Measurements from ENCODE around the gene POLE4. TPM values are rescaled to one million over a fixed set of nuclear protein-coding genes. Genes with fewer than 3 reads are reported as not detected.

The POLE4 gene
- total RNA-seq, 1 donor from 2014 or later: 36.6 TPM

DNA sequence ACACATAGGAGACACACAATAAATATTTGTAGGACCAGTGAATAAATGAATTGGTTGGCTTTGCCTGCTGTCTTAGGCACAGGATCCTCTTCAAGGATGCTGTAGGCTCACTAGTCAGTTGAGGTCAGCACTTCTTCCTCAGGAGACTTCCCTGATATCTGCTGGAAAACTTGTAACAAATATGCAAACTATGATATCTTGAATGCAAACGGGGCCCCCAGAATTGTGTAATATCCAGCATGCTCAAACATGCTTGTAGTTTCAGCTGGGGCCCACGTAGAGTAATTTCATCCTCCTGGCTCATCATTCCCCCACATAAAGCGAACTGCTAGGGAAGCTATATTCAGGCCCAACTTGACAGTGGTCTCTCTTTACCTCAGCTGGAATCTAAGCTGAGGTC lies 43.6 kb downstream of the POLE4 start:
- Histone ChIP-seq H3K4me3 (no peak overlapping the region), H3K9me3 (replicated peaks) (peaks cover 24% of the 10 kb centered on the region), H3K27ac (replicated peaks) (no peak overlapping the region), H3K4me1 (no peaks in the 10 kb centered on the region), H3K36me3 (peaks cover 7% of the 10 kb centered on the region), H3K27me3 (ENCODE audit: low read depth) (no peaks in the 10 kb centered on the region)
- DNase-seq: no peak
- intact Hi-C loops (cut with micrococcal nuclease): no loop called here
- TF ChIP-seq, protein P1, sequence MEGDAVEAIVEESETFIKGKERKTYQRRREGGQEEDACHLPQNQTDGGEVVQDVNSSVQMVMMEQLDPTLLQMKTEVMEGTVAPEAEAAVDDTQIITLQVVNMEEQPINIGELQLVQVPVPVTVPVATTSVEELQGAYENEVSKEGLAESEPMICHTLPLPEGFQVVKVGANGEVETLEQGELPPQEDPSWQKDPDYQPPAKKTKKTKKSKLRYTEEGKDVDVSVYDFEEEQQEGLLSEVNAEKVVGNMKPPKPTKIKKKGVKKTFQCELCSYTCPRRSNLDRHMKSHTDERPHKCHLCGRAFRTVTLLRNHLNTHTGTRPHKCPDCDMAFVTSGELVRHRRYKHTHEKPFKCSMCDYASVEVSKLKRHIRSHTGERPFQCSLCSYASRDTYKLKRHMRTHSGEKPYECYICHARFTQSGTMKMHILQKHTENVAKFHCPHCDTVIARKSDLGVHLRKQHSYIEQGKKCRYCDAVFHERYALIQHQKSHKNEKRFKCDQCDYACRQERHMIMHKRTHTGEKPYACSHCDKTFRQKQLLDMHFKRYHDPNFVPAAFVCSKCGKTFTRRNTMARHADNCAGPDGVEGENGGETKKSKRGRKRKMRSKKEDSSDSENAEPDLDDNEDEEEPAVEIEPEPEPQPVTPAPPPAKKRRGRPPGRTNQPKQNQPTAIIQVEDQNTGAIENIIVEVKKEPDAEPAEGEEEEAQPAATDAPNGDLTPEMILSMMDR (IDR thresholded peaks at IDR 0.05; ENCODE audit: borderline replicate concordance): no peak

GRCh38 chr2:75003276-75003675 lies 44.8 kb downstream of the POLE4 start:
- H3K36me3 ChIP-seq: peaks cover 6% of the 10 kb centered on the region
- DNase-seq: no peak
- H3K4me1 ChIP-seq: no peaks in the 10 kb centered on the region
- TF ChIP-seq, protein P1 (IDR thresholded peaks at IDR 0.05; ENCODE audit: borderline replicate concordance): no peak
- intact Hi-C loops (cut with micrococcal nuclease): no loop called here
- H3K9me3 ChIP-seq (replicated peaks): peaks cover 17% of the 10 kb centered on the region
- H3K27ac ChIP-seq (replicated peaks): no peak overlapping the region
- H3K27me3 ChIP-seq (ENCODE audit: low read depth): no peaks in the 10 kb centered on the region
- H3K4me3 ChIP-seq: no peak overlapping the region

DNA sequence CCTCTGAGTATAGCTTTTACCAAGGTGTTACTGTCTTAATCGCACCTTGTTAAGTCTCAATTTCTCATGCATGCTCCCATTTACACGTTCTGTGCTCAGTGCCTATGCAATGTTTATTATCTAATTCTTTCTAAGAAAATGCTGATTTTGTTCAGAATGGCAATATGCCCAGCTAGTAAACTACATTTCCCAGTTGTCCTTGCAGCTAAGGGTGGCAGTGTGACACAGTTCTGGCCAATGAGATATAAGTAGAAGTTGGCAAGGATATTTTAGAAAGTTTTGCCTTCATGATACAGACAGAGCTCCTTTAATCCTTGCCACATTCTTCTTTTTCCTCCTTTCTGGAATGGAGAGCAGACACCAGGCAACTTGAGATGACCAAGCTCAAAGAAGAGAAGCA lies 45.3 kb downstream of the POLE4 start:
- no peak for DNase-seq
- Histone ChIP-seq H3K9me3 (replicated peaks) (peaks cover 12% of the 10 kb centered on the region), H3K27me3 (ENCODE audit: low read depth) (no peaks in the 10 kb centered on the region), H3K4me3 (no peak overlapping the region), H3K4me1 (no peaks in the 10 kb centered on the region), H3K27ac (replicated peaks) (no peak overlapping the region), H3K36me3 (peaks cover under 1% of the 10 kb centered on the region)
- TF ChIP-seq, protein P1 (IDR thresholded peaks at IDR 0.05; ENCODE audit: borderline replicate concordance): no peak
- intact Hi-C loops (cut with micrococcal nuclease): no loop called here

- Histone ChIP-seq H3K27ac (replicated peaks) (no peak overlapping the region), H3K27me3 (ENCODE audit: low read depth) (no peaks in the 10 kb centered on the region), H3K4me3 (no peak overlapping the region), H3K4me1 (no peaks in the 10 kb centered on the region), H3K9me3 (replicated peaks) (peaks cover 6% of the 10 kb centered on the region), H3K36me3 (no peaks in the 10 kb centered on the region)
- intact Hi-C loops (cut with micrococcal nuclease): no loop called here
- no peak for DNase-seq
- TF ChIP-seq, protein P1 (IDR thresholded peaks at IDR 0.05; ENCODE audit: borderline replicate concordance): no peak
Measured at GRCh38 chr2:75006041-75006440, 47.6 kb downstream of the POLE4 start.

GRCh38 chr2:75007061-75007460 lies 48.6 kb downstream of the POLE4 start:
- Histone ChIP-seq H3K4me1 (no peaks in the 10 kb centered on the region), H3K27ac (replicated peaks) (no peak overlapping the region), H3K9me3 (replicated peaks) (peaks cover 6% of the 10 kb centered on the region), H3K36me3 (no peaks in the 10 kb centered on the region), H3K27me3 (ENCODE audit: low read depth) (no peaks in the 10 kb centered on the region), H3K4me3 (no peak overlapping the region)
- TF ChIP-seq, protein P1 (IDR thresholded peaks at IDR 0.05; ENCODE audit: borderline replicate concordance): no peak
- DNase-seq: no peak
- intact Hi-C loops (cut with micrococcal nuclease): no loop called here

- DNase-seq: no peak
- no peaks in the 10 kb centered on the region for H3K4me1 ChIP-seq
- H3K27me3 ChIP-seq (ENCODE audit: low read depth): no peaks in the 10 kb centered on the region
- no peak overlapping the region for H3K4me3 ChIP-seq
- no peak overlapping the region for H3K27ac ChIP-seq (replicated peaks)
- no peaks in the 10 kb centered on the region for H3K36me3 ChIP-seq
- TF ChIP-seq, protein P1 (IDR thresholded peaks at IDR 0.05; ENCODE audit: borderline replicate concordance): no peak
- intact Hi-C loops (cut with micrococcal nuclease): no loop called here
- H3K9me3 ChIP-seq (replicated peaks): peaks cover 6% of the 10 kb centered on the region
Measured at GRCh38 chr2:75007819-75008218, 49.4 kb downstream of the POLE4 start.
